Forelimb muscle (tissue), 1 donor: ENCODE measurements around the gene PRR36. TPM values are rescaled to one million over a fixed set of nuclear protein-coding genes. Genes with fewer than 3 reads are reported as not detected.
A peak's percentile ranks its signal among the peaks of the same experiment; 100 is the strongest.

Experiments used
- DNase-seq: peaks from one replicate; pipeline ENCODE4 v3.0.0-alpha.2; 2013; ENCODE audit warnings: low read depth
- polyA plus RNA-seq: library from polyadenylated mRNA; unstranded; fragments of 120-200 nt; gene quantifications from one replicate; pipeline ENCODE4 v1.2.1, GENCODE V29; 2013; ENCODE audit not compliant: insufficient read length

Gene PRR36
- polyA plus RNA-seq, 1 donor: 0.27 TPM

- DNase-seq: no peak
These were observed 39.5 kb upstream of the PRR36 start for GRCh38 chr19:7913652-7914051.

GRCh38 chr19:7912697-7913564, 38.7 kb upstream of the PRR36 start:
- no peak for DNase-seq

- no peak for DNase-seq
These were observed 38.0 kb upstream of the PRR36 start for GRCh38 chr19:7912144-7912696.

GRCh38 chr19:7911508-7912143, 37.4 kb upstream of the PRR36 start:
- no peak for DNase-seq

- no peak for DNase-seq
These were observed 36.4 kb upstream of the PRR36 start for GRCh38 chr19:7910321-7911161.

GRCh38 chr19:7909471-7910067, 35.4 kb upstream of the PRR36 start:
- DNase-seq: no peak

GRCh38 chr19:7908742-7909461, 34.7 kb upstream of the PRR36 start:
- DNase-seq: no peak

- DNase-seq: no peak
These were observed 34.0 kb upstream of the PRR36 start for GRCh38 chr19:7908078-7908699.

GRCh38 chr19:7907544-7907943, 33.4 kb upstream of the PRR36 start:
- DNase-seq: no peak

- no peak for DNase-seq
These were observed 32.9 kb upstream of the PRR36 start for GRCh38 chr19:7907122-7907521.

- DNase-seq: no peak
These were observed 31.7 kb upstream of the PRR36 start for GRCh38 chr19:7905859-7906258.

- no peak for DNase-seq
These were observed 31.1 kb upstream of the PRR36 start for GRCh38 chr19:7905268-7905667.

GRCh38 chr19:7904074-7905020, 30.2 kb upstream of the PRR36 start:
- DNase-seq: no peak

GRCh38 chr19:7903244-7904073, 29.3 kb upstream of the PRR36 start, which contains the start of gene MAP2K7:
Gene MAP2K7, plus strand, starts transcription at chr19:7903877. Its CDS starts 68 bp downstream, at chr19:7903945.
- peak; percentile 99 for DNase-seq

GRCh38 chr19:7902796-7903243, 28.6 kb upstream of the PRR36 start:
- no peak for DNase-seq

GRCh38 chr19:7901337-7901736, 27.1 kb upstream of the PRR36 start:
- no peak for DNase-seq

- DNase-seq: no peak
These were observed 26.7 kb upstream of the PRR36 start for GRCh38 chr19:7900931-7901330.

GRCh38 chr19:7900401-7900870, 26.2 kb upstream of the PRR36 start:
- DNase-seq: no peak
